GM11168 (cell line): Measurements from ENCODE around the gene SLC35F1.

Experiments
- in situ Hi-C: fragments of 300-500 bp; cut with MboI; formaldehyde crosslinking; loops from one replicate; pipeline ENCODE4 v1.12.0; 2022; ENCODE audit warnings: low sequenced_read_pairs; ENCODE audit not compliant: unreplicated experiment

SLC35F1 gene

GRCh38 chr6:118295336-118295735 is 388.3 kb downstream of the SLC35F1 start:
- in situ Hi-C loops: loop anchor here (25.0 kb wide), 2 partner anchors 242 to 492 kb away; partner anchors contain the start of gene PLN

DNA sequence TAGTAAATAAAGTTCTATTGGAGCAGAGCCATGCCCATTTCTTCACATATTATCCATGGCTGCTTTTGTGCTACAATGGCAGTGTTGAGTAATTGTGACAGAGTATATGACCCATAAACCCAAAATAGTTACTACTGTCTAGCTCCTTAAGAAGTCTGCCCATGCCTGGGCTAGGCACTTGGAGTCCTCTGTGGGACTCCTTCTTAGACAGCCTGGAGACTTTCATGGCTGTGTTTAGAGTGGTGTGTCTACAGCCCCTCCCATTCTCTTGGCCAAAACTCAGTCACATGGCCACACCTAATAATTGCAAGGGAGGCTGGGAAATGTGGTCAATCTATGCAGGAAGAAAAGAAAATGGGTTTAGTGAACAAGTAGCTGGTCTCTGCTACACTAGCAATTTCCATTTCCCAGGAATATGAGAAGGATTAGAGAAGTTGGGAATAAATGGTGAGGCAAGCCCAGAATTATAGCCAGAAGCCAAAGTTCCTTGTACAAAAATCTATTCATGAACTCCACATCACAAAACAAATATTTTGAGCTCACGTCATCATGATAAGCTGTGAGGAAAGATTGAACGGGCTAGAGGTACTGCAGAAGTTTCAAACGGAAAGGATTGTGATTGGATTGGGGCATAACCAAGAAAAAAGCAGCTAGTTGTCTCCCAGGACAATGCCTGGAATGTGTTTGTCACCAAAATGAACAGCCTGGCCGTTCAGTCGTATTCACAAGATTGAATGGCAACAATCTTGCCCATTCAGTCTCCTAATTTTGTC is 389.3 kb downstream of the SLC35F1 start:
- in situ Hi-C loops: loop anchor here (25.0 kb wide), 2 partner anchors 241 to 491 kb away; partner anchors contain the start of gene PLN

DNA sequence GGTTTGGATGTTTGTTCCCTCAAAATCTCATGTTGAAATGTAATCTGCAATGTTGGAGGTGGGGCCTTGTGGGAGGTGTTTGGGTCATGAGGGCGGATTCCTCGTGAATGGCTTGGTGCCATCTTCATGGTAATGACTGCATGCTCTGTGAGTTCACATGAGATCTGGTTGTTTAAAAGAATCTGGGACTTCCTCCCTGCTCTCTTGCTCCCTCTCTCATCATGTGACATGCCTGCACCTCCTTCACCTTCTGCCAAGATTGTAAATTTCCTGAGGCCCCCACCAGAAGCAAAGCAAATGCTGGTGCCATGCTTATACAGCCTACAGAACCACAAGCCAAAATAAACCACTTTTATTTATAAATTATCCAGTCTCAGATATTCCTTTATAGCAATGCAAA is 390.8 kb downstream of the SLC35F1 start:
- in situ Hi-C loops: loop anchor here (25.0 kb wide), 2 partner anchors 239 to 489 kb away; partner anchors contain the start of gene PLN

GRCh38 chr6:118298476-118299427 is 391.7 kb downstream of the SLC35F1 start:
- in situ Hi-C loops: loop anchor here (25.0 kb wide), 2 partner anchors 239 to 489 kb away; partner anchors contain the start of gene PLN

- in situ Hi-C loops: loop anchor here (25.0 kb wide), 2 partner anchors 238 to 488 kb away; partner anchors contain the start of gene PLN
Observed at GRCh38 chr6:118299457-118299856, 392.4 kb downstream of the SLC35F1 start.

GRCh38 chr6:118304321-118304720 is 397.3 kb downstream of the SLC35F1 start:
- in situ Hi-C loops: no loop called here

DNA sequence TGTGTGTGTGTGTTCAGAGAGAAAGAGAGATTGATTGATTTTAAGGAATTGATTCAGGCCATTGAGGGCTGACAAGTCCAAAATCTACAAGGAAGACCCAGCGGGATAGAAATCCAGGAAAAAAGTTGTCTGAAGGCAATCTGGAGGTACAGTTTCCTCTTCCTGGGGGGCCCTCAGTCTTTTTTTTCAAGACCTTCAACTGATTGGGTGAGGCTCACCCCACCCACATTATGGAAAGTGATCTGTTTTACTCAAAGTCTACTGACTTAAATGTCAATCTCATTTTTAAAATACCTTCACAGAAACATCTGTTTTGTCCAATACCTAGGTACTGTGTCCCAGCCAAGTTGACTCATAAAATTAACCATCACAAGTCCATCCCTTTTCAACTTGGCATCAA is 398.0 kb downstream of the SLC35F1 start:
- in situ Hi-C loops: no loop called here

DNA sequence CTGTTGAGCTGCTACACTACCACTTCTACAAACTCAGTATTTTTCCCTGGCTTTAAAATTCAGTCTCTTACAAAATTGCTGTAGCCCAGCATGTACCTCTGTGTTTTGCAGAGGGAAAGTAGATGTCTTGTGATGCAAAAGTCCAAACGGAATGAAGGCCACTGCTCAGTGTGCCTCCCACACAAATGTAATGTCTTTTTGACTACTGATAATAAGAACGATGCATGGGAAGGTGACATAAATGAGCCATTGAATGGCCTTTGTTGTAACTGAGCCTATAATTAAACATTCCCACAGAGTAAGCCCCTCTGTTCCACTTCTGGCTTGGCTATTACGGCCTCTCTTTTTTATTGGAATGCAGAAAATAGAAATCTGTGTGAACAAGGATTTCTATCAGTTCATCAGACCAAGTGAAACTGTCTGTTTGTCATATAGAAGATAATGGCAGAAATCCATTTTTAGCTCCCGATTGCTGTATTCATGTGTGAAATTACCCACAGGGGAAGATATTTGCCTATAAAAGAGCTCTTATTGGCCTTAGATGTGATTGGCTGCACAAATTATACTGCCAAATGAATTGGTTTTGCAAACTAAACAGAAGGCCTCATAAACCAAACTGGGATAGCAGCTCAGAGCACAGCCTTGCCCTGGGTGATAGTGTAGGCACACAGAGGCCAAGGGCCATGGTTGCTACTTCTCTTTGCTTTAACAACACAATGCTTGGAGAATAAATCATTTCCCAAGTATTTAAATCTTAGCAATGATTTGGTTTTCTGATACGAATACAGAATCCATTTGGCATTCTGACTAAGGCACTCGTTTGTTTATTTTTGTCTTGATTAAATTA is 399.6 kb downstream of the SLC35F1 start:
- in situ Hi-C loops: no loop called here

DNA sequence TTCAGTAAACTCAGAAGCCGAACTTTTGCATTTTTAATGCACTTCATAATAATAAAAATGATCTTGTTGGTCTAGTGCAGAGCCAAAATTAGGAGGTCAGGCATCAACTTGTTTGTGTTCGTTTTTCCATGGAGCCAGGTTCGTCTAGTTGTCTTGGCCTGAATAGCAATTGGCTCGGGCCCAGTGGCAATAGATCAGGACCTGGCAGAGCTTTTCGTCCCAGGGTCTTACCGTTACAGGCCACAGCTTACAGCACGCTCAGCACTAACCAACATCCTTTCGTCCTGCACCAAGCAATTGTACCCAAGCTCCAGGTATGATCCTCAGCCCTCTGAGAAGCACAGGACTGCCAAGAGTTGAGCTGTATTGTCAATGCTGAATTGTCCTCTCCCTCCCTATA is 400.5 kb downstream of the SLC35F1 start:
- in situ Hi-C loops: no loop called here

DNA sequence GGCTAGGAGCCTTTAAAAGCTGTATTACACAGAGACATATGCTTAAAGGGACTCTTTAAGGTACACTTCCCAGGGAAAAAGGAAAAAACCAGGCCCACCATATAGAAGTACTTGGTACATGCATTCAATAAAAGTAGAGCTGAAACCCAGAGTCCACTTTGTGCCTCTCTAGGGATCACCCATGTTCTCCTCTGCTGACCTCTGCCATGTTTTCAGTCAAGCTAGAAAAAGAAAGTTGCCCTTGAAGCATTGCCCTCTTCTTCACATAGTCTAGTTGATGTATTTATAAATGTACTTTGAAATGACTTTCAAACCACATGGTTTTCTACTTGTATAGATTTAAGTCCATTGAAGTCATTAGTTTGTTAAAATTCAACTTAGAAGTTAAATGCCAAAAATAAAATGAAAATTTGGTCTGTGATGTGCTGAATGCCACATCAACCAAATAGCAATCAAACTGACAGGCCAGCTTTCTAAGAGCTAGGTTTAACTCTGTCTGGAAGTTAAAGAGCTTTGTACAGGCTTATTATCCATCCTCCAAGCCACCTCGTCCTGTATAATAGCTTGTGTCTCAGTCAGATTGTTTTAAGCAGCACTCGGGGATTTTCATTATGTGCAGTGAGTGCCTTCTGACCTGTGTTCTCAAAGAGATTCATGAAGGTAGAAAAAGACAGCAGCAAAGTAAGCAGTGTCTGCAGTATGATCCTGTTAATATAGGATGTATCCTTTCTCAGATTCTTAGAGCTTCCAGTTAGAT is 402.5 kb downstream of the SLC35F1 start:
- in situ Hi-C loops: no loop called here

GRCh38 chr6:118313208-118313607 is 406.1 kb downstream of the SLC35F1 start:
- in situ Hi-C loops: no loop called here

DNA sequence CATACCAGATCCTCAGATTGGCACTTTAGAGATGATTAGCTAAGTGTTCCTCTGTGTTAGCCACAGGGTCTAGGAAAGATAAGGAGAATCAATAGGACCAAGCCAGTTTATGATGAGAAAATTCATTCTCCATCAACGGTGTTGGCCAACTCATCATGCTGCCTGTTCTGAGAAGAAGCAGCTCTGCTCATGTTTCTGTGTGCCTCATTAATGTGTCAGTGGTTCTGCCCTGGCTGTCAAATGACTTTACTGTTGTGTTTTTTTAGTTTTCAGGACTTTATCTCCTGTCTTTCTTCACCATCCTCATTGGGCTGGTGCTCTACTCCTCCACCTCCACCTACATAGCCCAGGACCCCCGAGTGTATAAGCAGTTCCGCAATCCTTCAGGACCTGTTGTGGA is 406.7 kb downstream of the SLC35F1 start:
- in situ Hi-C loops: no loop called here

- in situ Hi-C loops: no loop called here
Observed at GRCh38 chr6:118316796-118317384, 409.8 kb downstream of the SLC35F1 start.

DNA sequence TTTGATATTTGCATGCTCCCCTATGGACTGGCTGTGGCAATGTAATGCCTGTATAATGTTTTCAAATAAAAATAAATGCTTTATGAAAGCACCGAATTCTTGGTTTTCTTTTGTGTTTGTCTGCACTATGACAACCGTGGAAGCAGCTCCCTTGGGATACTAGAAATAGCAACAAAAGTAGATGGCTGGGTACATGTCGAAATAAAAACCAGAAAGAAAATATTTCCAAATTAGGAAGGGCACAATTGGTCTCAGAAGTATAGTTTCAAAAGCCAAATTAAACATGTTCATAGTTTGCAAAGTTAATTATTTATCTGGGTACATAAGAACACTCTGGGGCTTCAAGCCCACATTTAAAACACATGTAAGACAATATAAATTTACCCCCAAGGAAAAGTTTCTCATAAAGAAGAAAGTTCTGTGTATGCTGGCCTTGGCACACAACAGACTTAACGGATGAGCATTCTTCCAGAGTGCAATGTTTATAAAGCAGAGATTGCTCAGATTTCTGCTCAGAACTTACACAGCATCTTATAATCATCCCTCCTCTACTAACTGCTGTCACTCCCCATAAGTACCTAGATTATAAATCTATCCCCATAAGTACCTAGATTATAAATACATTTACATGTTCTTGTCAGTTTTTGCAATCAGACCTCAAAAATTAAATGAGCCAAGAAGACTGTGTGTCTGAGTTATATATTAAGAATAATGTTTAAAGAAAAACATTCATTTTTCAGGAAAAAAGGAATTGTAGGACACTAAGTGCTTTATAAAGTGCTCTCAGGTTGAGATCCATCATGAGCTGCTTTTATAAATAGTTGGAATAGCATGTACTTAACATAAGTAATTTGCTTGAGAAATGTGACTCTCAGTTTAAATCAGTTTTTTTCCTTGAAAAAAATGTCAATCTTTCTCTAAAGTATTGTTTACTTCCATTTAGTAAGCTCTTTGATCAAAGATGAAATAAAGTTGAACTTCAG is 410.8 kb downstream of the SLC35F1 start:
- in situ Hi-C loops: no loop called here

DNA sequence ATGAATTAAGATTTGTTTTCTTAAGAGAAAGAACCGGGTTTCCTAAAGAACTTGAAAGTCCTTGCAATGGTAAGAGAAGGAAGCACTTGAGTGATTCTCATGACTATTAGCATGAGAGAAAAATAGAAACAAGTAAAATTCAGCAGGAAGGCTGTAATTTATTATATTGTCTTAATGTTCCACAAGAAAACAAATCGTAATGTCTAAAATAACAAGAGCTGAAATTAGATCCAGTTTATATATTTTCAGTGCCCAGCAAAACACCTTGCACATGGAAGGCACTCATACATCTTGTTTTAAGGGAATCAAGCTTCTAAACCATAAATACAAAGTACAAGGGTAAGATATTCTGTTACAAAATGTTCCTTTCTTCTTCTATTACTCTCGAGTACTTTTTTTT is 411.6 kb downstream of the SLC35F1 start:
- in situ Hi-C loops: no loop called here

GRCh38 chr6:118319416-118319815 is 412.4 kb downstream of the SLC35F1 start:
- in situ Hi-C loops: no loop called here

DNA sequence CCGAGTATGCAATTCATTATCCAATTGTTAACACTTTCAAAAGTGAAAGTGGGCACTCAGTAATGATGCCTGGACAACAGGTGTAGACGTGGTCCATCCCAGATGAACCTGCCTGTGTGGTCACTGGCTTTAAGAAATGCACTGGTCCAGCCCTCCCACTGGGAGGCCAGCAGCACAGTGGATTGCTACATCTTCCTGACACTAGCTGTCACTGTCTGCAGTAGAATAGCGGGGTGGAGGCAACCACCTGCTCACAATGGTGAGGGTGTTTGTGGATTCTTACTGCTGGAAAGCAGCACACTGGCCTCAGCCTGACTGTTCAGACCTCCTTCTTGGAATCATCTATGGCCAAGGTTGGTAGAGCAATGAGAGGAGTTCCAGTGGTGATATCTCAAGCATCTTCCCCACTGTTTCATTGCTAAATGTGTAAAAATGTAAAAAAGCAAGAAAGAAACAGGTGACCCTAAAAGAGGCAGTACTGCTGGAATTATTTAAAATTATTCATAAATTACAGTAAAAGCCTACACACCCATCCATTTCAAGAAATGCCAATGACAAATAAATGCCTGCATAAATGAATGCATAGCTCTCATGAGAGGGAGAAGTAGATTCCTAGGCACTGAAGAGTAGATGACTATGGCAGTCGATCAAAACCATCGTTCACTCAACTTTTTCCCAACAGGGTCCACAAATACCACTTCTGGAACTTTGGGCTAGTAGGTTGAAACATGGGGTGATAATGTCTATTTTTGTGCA is 413.0 kb downstream of the SLC35F1 start:
- in situ Hi-C loops: no loop called here
